Chondrocyte (in vitro differentiated cells): Measurements from ENCODE around the gene PACSIN1. TPM values are rescaled to one million over a fixed set of nuclear protein-coding genes. Genes with fewer than 3 reads are reported as not detected.

Experiments used
- DNase-seq: peaks from one replicate; pipeline ENCODE4 v3.0.0; 2021; ENCODE audit warnings: mixed read lengths, low spot score
- H3K27ac Mint-ChIP-seq: one replicate; pipeline ENCODE4 v1.8.0; 2021; ENCODE audit warnings: mild to moderate bottlenecking, moderate library complexity, mixed read lengths; ENCODE audit not compliant: unreplicated experiment
- H3K27me3 Mint-ChIP-seq: 2 replicates; pipeline ENCODE4 v1.8.0; 2021; ENCODE audit warnings: low read depth, mixed read lengths
- H3K36me3 Mint-ChIP-seq: 2 replicates; pipeline ENCODE4 v1.8.0; 2021; ENCODE audit warnings: low read depth, mixed read lengths
- H3K4me1 Mint-ChIP-seq: 2 replicates; pipeline ENCODE4 v1.8.0; 2021; ENCODE audit warnings: low read depth, mild to moderate bottlenecking, mixed read lengths
- H3K4me3 Mint-ChIP-seq: one replicate; pipeline ENCODE4 v1.8.0; 2021; ENCODE audit warnings: mild to moderate bottlenecking, moderate library complexity, mixed read lengths; ENCODE audit not compliant: unreplicated experiment
- H3K9me3 Mint-ChIP-seq: 2 replicates; pipeline ENCODE4 v1.8.0; 2021; ENCODE audit warnings: low read depth, mixed read lengths
- CTCF ChIP-seq: fragments of 200-600 bp; sonication (generic); IDR thresholded peaks from 2 replicates; pipeline ENCODE4 v1.5.0; 2021; ENCODE audit warnings: antibody characterized with exemption, mild to moderate bottlenecking, moderate library complexity
- total RNA-seq: library from RNA; stranded (reverse); gene quantifications from 3 replicates; pipeline ENCODE4 v1.2.1, GENCODE V29; 2021

PACSIN1 gene
- total RNA-seq, 1 donor from 2014 or later, result 0.15 TPM

- H3K27ac Mint-ChIP-seq, result no peak overlapping the region
- TF ChIP-seq CTCF, result no peak
- H3K27me3 Mint-ChIP-seq, result no peaks in the 10 kb centered on the region
- no peaks in the 10 kb centered on the region for H3K36me3 Mint-ChIP-seq
- DNase-seq, result no peak
- no peak overlapping the region for H3K4me3 Mint-ChIP-seq
- H3K9me3 Mint-ChIP-seq, result no peaks in the 10 kb centered on the region
- H3K4me1 Mint-ChIP-seq, result peaks cover under 1% of the 10 kb centered on the region
These were observed 72.2 kb downstream of the PACSIN1 start for GRCh38 chr6:34537922-34538550.

GRCh38 chr6:34538581-34538980, 72.7 kb downstream of the PACSIN1 start:
- no peaks in the 10 kb centered on the region for H3K9me3 Mint-ChIP-seq

GRCh38 chr6:34539181-34539580, 73.3 kb downstream of the PACSIN1 start:
- DNase-seq, result no peak
- Mint-ChIP-seq H3K4me1 (peaks cover 10% of the 10 kb centered on the region), H3K9me3 (no peaks in the 10 kb centered on the region), H3K27me3 (no peaks in the 10 kb centered on the region), H3K36me3 (no peaks in the 10 kb centered on the region), H3K4me3 (no peak overlapping the region), H3K27ac (no peak overlapping the region)
- TF ChIP-seq CTCF, result no peak

More at GRCh38 chr6:34538581-34538980, 72.7 kb downstream of the PACSIN1 start:
- Mint-ChIP-seq H3K4me3 (no peak overlapping the region), H3K4me1 (peaks cover 6% of the 10 kb centered on the region), H3K27me3 (no peaks in the 10 kb centered on the region), H3K27ac (no peak overlapping the region), H3K36me3 (no peaks in the 10 kb centered on the region)
- no peak for TF ChIP-seq CTCF
- DNase-seq, result no peak

- DNase-seq, result no peak
- Mint-ChIP-seq H3K36me3 (no peaks in the 10 kb centered on the region), H3K27me3 (no peaks in the 10 kb centered on the region), H3K27ac (no peak overlapping the region), H3K4me1 (peaks cover 10% of the 10 kb centered on the region), H3K9me3 (no peaks in the 10 kb centered on the region), H3K4me3 (no peak overlapping the region)
- TF ChIP-seq CTCF, result no peak
These were observed 74.3 kb downstream of the PACSIN1 start for GRCh38 chr6:34540222-34540621.

GRCh38 chr6:34540841-34541240, 75.0 kb downstream of the PACSIN1 start:
- Mint-ChIP-seq H3K4me3 (no peak overlapping the region), H3K4me1 (peaks cover 12% of the 10 kb centered on the region), H3K36me3 (no peaks in the 10 kb centered on the region), H3K27me3 (no peaks in the 10 kb centered on the region), H3K27ac (no peak overlapping the region), H3K9me3 (no peaks in the 10 kb centered on the region)
- TF ChIP-seq CTCF, result no peak
- DNase-seq, result no peak
